Measurements from ENCODE around the gene TBC1D4.

TBC1D4 gene

GRCh38 chr13:75430436-75431209 lies 51.3 kb downstream of the TBC1D4 start:
- no peak overlapping the region for H3K4me3 ChIP-seq (ENCODE audit: low read length)
- TF ChIP-seq CTCF (IDR thresholded peaks at IDR 0.05; ENCODE audit: insufficient read depth, low read depth, low read length, missing control alignments), result no peak
- DNase-seq (ENCODE audit: low read depth), result no peak

- no peak overlapping the region for H3K4me3 ChIP-seq (ENCODE audit: low read length)
- no peak for TF ChIP-seq CTCF (IDR thresholded peaks at IDR 0.05; ENCODE audit: insufficient read depth, low read depth, low read length, missing control alignments)
- peak; percentile 73 for DNase-seq (ENCODE audit: low read depth)
Measured at GRCh38 chr13:75426421-75426820, 55.5 kb downstream of the TBC1D4 start.

- no peak for DNase-seq (ENCODE audit: low read depth)
- no peak overlapping the region for H3K4me3 ChIP-seq (ENCODE audit: low read length)
- TF ChIP-seq CTCF (IDR thresholded peaks at IDR 0.05; ENCODE audit: insufficient read depth, low read depth, low read length, missing control alignments), result no peak
Measured at GRCh38 chr13:75425216-75426009, 56.6 kb downstream of the TBC1D4 start.

GRCh38 chr13:75423946-75424345 lies 58.0 kb downstream of the TBC1D4 start:
- DNase-seq (ENCODE audit: low read depth), result no peak
- TF ChIP-seq CTCF (IDR thresholded peaks at IDR 0.05; ENCODE audit: insufficient read depth, low read depth, low read length, missing control alignments), result no peak

GRCh38 chr13:75422028-75422427 lies 59.9 kb downstream of the TBC1D4 start:
- no peak for DNase-seq (ENCODE audit: low read depth)
- no peak for TF ChIP-seq CTCF (IDR thresholded peaks at IDR 0.05; ENCODE audit: insufficient read depth, low read depth, low read length, missing control alignments)

More at GRCh38 chr13:75423946-75424345, 58.0 kb downstream of the TBC1D4 start:
- H3K4me3 ChIP-seq (ENCODE audit: low read length), result no peak overlapping the region

GRCh38 chr13:75421133-75421532 lies 60.8 kb downstream of the TBC1D4 start:
- no peak for TF ChIP-seq CTCF (IDR thresholded peaks at IDR 0.05; ENCODE audit: insufficient read depth, low read depth, low read length, missing control alignments)
- H3K4me3 ChIP-seq (ENCODE audit: low read length), result no peak overlapping the region
- DNase-seq (ENCODE audit: low read depth), result no peak

More at GRCh38 chr13:75422028-75422427, 59.9 kb downstream of the TBC1D4 start:
- H3K4me3 ChIP-seq (ENCODE audit: low read length), result no peak overlapping the region
